Spinal cord (tissue), 10 donors: Measurements from ENCODE around the gene CD300E. TPM values are rescaled to one million over a fixed set of nuclear protein-coding genes. Genes with fewer than 3 reads are reported as not detected.
A peak's percentile ranks its signal among the peaks of the same experiment; 100 is the strongest.
"Not testable (repeated sequence)": the region's sequence is repeated elsewhere in the genome, so short reads cannot be mapped to it uniquely, and the experiment has no call there.

Experiments used
- DNase-seq, 6 donors: peaks; one replicate each; pipeline versions ENCODE4 v3.0.0 to v3.0.0-alpha.2; 2013 to 2015; ENCODE audit warnings: low spot score in 6 of 6, low read depth in 4 of 6
- H3K27ac ChIP-seq: one replicate; pipeline ENCODE4 v1.5.1; 2013; ENCODE audit warnings: low read depth, low read length, control low read depth
- H3K27me3 ChIP-seq: one replicate; pipeline ENCODE4 v1.6.1; 2013; ENCODE audit warnings: low read length; ENCODE audit not compliant: control insufficient read depth, insufficient read depth
- H3K36me3 ChIP-seq: one replicate; pipeline ENCODE4 v1.6.1; 2013; ENCODE audit warnings: low read length; ENCODE audit not compliant: control insufficient read depth, insufficient read depth
- H3K4me1 ChIP-seq: one replicate; pipeline ENCODE4 v1.6.1; 2013; ENCODE audit warnings: low read length; ENCODE audit not compliant: control insufficient read depth, insufficient read depth
- H3K4me3 ChIP-seq: one replicate; pipeline ENCODE4 v1.5.1; 2013; ENCODE audit warnings: low read depth, low read length, control low read depth
- H3K9me3 ChIP-seq: one replicate; pipeline ENCODE4 v1.6.1; 2013; ENCODE audit warnings: low read length; ENCODE audit not compliant: control insufficient read depth, insufficient read depth
- WGBS: methylation state at CpG from one replicate; pipeline ENCODE4 v1.1.5; 2013; ENCODE audit warnings: missing lambda C conversion rate; ENCODE audit not compliant: insufficient coverage; 5-methylcytosine and 5-hydroxymethylcytosine counted together
- polyA plus RNA-seq, 2 donors: library from polyadenylated mRNA; unstranded; fragments of 120-200 nt; gene quantifications; one replicate each; pipeline ENCODE4 v1.2.1, GENCODE V29; 2013; ENCODE audit not compliant: insufficient read length in 2 of 2
- total RNA-seq, 2 donors: library from RNA; depleted of rRNA in 1 of 2; stranded (reverse); fragments of 120-200 nt in 1 of 2; fragments of >200 nt in 1 of 2; gene quantifications; one replicate each; pipeline versions ENCODE4 v1.2.3 to v1.2.4, GENCODE V29; 2013 to 2014
- donor health status: healthy.

CD300E gene
- total and polyA plus RNA-seq, 4 donors = 0.17 to 0.30 TPM; not detected in 2

DNA sequence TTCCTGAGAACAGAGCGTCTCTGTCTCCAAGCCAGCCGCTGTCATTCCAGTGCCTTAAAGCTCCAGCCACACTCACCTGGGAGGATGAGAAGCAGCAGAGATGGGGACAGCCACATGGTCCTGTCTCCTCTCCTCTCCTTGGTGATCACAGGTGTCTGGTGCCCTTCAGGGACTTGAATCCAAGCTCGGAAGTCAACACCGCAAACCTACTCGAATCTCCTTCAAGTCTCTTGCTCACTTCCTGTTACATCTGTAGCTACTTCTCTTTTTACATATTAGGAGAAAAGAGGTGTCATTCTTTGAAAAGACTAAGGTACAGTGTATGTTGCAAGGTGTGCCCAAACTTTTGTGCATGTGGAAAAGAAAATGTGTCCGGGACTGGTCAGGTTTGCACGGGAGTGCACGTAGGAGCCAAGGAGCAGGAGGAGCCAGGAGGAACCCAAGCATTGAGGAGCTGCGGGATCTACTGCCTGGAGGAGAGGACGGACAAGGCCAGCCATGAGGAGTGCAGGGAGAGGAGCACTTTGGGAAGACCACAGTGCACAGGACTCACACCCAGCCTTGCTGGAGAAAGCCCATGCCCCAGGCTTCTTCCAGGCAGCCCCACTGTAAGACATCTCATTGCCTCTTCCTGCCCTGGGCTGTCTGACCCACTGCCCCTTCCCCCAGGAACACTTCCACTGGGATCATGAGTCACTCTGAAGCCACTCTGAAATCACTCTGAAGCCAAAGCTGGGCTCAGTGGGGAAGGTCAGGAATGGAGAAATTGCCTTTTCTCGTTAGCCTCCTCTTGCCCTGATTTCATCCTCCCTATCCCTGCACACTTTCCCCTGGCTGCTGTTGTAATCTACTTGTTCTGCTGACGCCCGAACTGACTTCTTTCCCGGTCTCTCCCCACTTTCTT lies 31.2 kb downstream of the CD300E start, which contains the start of gene CD300LD:
TSS of gene CD300LD (minus strand) at position 197 of the 904 bp plus-strand sequence. CDS start at position 116, 81 bp downstream.
- no peak within 1 kb of the TSS for H3K4me3 ChIP-seq
- H3K4me1 ChIP-seq = no peaks in the 10 kb centered on the region
- H3K9me3 ChIP-seq = no peaks in the 10 kb centered on the region
- 81% methylated on average over 10 of the region's 14 CpGs for WGBS
- no peak within 1 kb of the TSS for H3K27ac ChIP-seq
- no peak for DNase-seq
- no peaks in the 10 kb centered on the region for H3K36me3 ChIP-seq
- H3K27me3 ChIP-seq = no peaks in the 10 kb centered on the region

DNA sequence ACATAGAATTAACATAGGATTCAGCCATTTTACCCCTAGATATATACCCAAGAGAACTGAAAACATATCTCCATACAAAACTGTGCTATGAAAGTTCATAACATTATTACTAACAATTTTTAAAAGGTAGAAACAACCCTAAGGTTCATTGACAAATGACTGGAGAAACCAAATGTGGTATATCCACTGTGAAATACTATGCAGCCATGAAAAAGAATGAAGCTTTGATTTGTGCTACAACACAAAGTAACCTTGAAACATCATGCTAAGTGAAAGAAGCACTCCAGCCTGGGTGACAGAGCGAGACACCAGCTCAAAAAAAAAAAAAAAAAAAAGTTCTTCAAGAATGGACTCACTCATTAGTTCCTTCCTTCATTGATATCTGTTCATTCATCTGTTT lies 32.0 kb downstream of the CD300E start:
- H3K36me3 ChIP-seq = no peaks in the 10 kb centered on the region
- H3K27me3 ChIP-seq = no peaks in the 10 kb centered on the region
- DNase-seq = no peak
- no CpG with 5 or more reads among the region's 1 CpG for whole genome bisulfite sequencing
- no peaks in the 10 kb centered on the region for H3K9me3 ChIP-seq
- no peaks in the 10 kb centered on the region for H3K4me1 ChIP-seq
- H3K4me3 ChIP-seq = no peak overlapping the region
- no peak overlapping the region for H3K27ac ChIP-seq

DNA sequence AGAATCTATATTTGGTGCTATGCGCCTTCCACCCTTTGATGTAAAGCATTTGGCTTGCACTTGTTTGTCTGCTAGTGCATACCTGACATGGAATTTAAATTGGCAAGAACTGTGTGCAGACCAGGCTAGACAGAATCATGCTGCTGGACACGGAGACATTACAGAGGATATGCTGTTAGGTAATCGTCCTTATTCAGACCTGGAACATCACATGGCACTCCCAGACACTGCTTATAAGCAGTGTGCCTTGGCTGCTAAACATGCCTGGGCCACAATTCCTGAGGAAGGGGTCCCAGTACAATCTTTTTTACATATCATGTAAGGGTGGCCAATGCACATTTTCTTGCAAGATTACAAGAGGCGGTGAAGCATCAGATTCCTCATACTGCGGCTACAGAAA lies 37.8 kb downstream of the CD300E start:
- peak in 1 of 6 donors; percentile 21 for DNase-seq

DNA sequence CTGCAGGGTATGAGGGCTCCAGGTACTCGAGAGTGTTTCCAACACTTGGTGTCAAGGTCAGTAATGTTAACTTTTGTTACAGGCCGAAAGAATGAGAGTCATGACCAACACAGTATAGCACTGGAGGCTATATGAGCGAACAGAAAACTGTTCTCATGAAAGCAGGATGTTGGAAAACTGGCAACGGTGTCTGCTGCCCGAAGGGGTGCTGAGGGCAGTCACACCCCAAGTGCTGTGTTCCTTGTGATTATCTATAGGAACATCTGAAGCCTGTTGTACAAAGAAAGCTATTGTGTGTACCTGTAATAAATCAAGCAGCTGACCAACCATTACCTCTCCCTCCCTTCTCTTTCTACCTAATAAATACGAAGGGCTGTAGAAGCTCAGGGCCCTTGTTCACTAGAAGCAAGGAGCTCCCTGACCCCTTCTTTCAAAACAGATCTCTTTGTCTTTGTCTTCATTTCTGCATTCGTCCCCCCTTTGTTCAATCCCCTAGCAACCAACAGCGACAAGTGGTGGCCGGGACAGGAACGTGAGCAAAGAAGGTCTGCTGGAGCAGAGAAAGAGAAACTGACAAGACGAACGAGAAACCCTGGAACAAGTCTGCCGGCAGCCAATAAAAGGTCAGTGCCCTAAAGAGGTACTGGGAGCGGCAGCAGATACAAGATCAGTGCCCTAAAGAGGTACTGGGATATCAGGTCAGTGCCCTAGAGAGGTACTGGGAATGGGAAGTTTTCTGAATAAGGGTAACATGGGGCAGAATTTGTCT lies 39.1 kb downstream of the CD300E start:
- Histone ChIP-seq H3K36me3 (no peaks in the 10 kb centered on the region), H3K27ac (no peak overlapping the region), H3K4me3 (no peak overlapping the region), H3K9me3 (no peaks in the 10 kb centered on the region), H3K4me1 (no peaks in the 10 kb centered on the region), H3K27me3 (no peaks in the 10 kb centered on the region)
- WGBS = 31% methylated on average over 12 of the region's 14 CpGs
- DNase-seq = no peak

More for the DNA sequence above, 37.8 kb downstream of the CD300E start:
- no peaks in the 10 kb centered on the region for H3K4me1 ChIP-seq
- H3K27ac ChIP-seq = no peak overlapping the region
- no peaks in the 10 kb centered on the region for H3K27me3 ChIP-seq
- 87% methylated on average over 4 of the region's 5 CpGs for WGBS
- H3K9me3 ChIP-seq = no peaks in the 10 kb centered on the region
- no peaks in the 10 kb centered on the region for H3K36me3 ChIP-seq
- no peak overlapping the region for H3K4me3 ChIP-seq

DNA sequence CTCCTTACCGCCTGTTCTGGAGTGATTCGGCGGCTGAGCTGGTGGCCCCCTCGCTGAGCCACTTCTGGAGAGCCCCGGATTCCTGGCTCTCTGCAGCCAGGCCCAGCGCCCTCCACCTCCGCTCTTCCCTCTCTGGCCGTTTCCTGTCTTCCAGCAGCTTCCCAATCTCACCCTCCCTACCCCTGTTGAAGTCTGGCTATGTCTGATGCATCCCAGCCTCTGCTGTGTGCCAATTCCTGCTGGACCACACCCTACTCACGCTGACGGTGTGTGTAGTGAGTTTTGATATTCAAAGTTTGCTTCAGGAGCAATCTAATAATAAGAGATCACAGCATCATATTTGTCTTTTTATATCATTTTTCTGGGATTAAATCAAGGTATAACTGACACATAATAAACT lies 40.9 kb downstream of the CD300E start:
- H3K27ac ChIP-seq = no peak overlapping the region
- 93% methylated on average over 7 of the region's 10 CpGs for WGBS
- no peaks in the 10 kb centered on the region for H3K4me1 ChIP-seq
- DNase-seq = no peak
- H3K9me3 ChIP-seq = no peaks in the 10 kb centered on the region
- no peaks in the 10 kb centered on the region for H3K36me3 ChIP-seq
- no peaks in the 10 kb centered on the region for H3K27me3 ChIP-seq
- H3K4me3 ChIP-seq = no peak overlapping the region

DNA sequence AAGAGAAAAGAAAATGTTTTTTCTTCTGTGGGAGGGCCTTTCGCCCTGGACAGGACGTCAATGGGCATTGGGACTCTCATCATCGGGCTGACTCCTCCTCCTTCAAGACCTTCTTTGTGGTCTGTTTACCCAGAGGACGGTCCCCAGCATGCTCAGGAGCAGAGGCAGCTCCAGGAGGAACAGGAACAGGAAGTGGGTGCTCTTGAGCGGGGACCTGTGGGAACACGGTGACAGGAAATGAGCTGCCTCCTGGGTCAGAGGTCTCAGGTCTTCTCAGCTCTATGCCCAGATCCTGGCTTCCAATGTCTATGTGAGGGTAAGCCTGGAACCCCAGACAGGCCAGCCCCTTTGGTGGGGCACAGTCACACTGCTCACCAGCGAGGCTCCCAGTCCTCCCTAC lies 43.6 kb downstream of the CD300E start:
- Histone ChIP-seq H3K27ac (no peak overlapping the region), H3K27me3 (no peaks in the 10 kb centered on the region), H3K36me3 (no peaks in the 10 kb centered on the region), H3K9me3 (no peaks in the 10 kb centered on the region), H3K4me1 (no peaks in the 10 kb centered on the region), H3K4me3 (no peak overlapping the region)
- DNase-seq = no peak
- 90% methylated on average over 7 of the region's 7 CpGs for WGBS

DNA sequence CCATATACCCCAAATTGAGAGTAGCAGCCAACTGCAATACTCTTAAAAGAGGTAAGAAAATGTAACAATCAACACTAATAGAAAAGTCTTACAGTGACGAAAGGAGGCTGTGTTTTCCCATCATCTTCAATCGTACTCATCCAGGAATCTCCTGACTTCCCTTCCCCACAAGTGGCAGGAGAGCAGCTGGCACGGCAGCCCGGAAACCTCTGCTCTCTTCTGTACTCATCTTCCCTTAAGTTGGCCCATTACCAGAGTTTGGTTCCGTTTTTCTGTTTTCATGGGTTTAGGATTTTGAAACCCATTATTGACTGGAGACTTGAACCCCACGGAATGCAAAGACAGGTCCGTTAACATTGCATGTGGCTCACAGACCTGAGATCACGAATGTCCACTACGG lies 44.6 kb downstream of the CD300E start:
- no peak overlapping the region for H3K4me3 ChIP-seq
- H3K4me1 ChIP-seq = no peaks in the 10 kb centered on the region
- DNase-seq = no peak
- WGBS = 94% methylated on average over 6 of the region's 9 CpGs
- no peaks in the 10 kb centered on the region for H3K36me3 ChIP-seq
- no peaks in the 10 kb centered on the region for H3K9me3 ChIP-seq
- H3K27ac ChIP-seq = no peak overlapping the region
- no peaks in the 10 kb centered on the region for H3K27me3 ChIP-seq

DNA sequence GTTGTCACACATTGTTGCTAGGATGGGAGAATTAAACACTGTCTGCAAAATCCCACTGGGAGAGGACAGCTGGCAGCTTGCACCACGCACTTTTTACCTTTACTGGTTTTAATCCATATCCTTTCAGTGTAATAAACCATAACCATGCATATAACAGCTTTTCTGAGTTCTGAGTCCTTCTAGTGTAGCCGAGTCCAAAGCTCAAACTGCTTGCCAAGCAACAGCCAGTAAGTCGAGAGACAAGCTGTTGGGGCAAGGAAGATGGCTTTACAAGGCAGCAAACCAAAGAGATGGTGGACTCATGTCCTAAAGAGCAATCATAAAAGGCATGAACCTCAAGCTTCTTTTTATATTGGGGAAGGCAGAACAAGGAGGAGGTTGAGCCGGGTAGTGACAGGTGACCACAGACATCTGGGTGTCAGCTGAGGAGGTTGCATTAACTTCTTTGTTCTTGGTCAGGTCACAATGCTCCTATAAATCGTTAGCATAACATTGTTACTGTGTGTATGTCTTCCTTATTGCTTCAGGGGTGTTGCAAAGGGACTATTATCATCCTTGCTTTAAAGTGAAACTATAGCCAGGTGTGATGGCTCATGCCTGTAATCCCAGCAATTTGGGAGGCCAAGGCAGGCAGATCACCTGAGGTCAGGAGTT lies 48.9 kb downstream of the CD300E start:
- no peak overlapping the region for H3K27ac ChIP-seq
- WGBS = 75% methylated on average over 4 of the region's 5 CpGs
- H3K4me3 ChIP-seq = no peak overlapping the region
- no peaks in the 10 kb centered on the region for H3K27me3 ChIP-seq
- no peak for DNase-seq
- no peaks in the 10 kb centered on the region for H3K4me1 ChIP-seq
- H3K9me3 ChIP-seq = no peaks in the 10 kb centered on the region
- no peaks in the 10 kb centered on the region for H3K36me3 ChIP-seq

DNA sequence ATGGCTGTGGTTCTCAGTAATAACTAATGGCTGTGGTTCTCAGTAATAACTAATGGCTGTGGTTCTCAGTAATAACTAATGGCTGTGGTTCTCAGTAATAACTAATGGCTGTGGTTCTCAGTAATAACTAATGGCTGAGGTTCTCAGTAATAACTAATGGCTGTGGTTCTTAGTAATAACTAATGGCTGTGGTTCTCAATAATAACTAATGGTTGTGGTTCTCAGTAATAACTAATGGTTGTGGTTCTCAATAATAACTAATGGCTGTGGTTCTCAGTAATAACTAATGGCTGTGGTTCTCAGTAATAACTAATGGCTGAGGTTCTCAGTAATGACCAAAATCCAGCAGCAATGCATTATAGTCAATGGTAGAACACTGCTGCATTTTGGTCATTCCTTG lies 49.9 kb downstream of the CD300E start:
- H3K27me3 ChIP-seq, H3K4me1 ChIP-seq, H3K27ac ChIP-seq, H3K9me3 ChIP-seq, H3K36me3 ChIP-seq, DNase-seq, H3K4me3 ChIP-seq: not testable (repeated sequence)
